Measurements from ENCODE around the gene FLT3LG. TPM values are rescaled to one million over a fixed set of nuclear protein-coding genes. Genes with fewer than 3 reads are reported as not detected.

Gene FLT3LG
- total and polyA plus RNA-seq, 9 of the 15 experiments (the other 6 are each of a cell fraction or from before 2014, with no cell fraction given), result 0.31 to 6.4 (median 1.1) TPM

DNA sequence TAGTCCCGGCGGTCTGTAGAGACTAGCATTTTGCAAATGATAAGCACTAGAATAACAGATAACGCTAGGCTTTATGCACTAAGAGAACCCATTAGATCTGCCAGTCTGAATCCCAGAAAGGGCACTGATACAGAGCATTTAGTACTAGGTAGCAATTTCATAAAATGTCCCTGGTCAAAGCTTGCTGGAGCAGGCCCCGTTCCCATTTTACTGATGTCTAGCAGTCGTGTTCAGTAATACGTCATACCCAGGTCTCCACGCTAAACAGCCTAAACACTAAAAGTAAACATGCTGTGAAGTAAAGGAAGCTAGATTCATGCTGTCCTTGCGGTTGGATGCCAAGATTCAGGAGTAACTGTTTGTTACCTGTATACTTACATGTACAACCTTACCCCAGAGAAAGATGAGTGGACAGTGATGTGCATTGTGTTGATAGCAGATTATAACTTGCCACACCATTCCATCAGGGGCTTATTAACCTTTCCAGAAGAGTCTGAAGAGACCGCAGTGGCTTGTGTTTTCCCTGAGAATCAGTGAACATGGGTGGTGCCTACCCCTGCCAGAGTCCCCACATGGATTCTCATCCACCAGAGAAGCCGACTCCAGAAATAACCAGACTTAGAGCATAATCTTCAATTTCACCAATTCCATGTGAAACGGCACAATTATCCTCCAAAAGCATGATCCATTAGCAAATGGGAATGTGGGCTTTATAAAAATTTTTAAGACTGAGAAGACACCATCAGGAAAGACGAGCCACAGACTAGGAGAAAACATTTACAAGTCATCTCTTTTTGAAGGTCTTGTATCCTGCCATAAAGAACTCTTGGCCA lies 18.8 kb downstream of the FLT3LG start (continued):
- TF ChIP-seq, protein P1, sequence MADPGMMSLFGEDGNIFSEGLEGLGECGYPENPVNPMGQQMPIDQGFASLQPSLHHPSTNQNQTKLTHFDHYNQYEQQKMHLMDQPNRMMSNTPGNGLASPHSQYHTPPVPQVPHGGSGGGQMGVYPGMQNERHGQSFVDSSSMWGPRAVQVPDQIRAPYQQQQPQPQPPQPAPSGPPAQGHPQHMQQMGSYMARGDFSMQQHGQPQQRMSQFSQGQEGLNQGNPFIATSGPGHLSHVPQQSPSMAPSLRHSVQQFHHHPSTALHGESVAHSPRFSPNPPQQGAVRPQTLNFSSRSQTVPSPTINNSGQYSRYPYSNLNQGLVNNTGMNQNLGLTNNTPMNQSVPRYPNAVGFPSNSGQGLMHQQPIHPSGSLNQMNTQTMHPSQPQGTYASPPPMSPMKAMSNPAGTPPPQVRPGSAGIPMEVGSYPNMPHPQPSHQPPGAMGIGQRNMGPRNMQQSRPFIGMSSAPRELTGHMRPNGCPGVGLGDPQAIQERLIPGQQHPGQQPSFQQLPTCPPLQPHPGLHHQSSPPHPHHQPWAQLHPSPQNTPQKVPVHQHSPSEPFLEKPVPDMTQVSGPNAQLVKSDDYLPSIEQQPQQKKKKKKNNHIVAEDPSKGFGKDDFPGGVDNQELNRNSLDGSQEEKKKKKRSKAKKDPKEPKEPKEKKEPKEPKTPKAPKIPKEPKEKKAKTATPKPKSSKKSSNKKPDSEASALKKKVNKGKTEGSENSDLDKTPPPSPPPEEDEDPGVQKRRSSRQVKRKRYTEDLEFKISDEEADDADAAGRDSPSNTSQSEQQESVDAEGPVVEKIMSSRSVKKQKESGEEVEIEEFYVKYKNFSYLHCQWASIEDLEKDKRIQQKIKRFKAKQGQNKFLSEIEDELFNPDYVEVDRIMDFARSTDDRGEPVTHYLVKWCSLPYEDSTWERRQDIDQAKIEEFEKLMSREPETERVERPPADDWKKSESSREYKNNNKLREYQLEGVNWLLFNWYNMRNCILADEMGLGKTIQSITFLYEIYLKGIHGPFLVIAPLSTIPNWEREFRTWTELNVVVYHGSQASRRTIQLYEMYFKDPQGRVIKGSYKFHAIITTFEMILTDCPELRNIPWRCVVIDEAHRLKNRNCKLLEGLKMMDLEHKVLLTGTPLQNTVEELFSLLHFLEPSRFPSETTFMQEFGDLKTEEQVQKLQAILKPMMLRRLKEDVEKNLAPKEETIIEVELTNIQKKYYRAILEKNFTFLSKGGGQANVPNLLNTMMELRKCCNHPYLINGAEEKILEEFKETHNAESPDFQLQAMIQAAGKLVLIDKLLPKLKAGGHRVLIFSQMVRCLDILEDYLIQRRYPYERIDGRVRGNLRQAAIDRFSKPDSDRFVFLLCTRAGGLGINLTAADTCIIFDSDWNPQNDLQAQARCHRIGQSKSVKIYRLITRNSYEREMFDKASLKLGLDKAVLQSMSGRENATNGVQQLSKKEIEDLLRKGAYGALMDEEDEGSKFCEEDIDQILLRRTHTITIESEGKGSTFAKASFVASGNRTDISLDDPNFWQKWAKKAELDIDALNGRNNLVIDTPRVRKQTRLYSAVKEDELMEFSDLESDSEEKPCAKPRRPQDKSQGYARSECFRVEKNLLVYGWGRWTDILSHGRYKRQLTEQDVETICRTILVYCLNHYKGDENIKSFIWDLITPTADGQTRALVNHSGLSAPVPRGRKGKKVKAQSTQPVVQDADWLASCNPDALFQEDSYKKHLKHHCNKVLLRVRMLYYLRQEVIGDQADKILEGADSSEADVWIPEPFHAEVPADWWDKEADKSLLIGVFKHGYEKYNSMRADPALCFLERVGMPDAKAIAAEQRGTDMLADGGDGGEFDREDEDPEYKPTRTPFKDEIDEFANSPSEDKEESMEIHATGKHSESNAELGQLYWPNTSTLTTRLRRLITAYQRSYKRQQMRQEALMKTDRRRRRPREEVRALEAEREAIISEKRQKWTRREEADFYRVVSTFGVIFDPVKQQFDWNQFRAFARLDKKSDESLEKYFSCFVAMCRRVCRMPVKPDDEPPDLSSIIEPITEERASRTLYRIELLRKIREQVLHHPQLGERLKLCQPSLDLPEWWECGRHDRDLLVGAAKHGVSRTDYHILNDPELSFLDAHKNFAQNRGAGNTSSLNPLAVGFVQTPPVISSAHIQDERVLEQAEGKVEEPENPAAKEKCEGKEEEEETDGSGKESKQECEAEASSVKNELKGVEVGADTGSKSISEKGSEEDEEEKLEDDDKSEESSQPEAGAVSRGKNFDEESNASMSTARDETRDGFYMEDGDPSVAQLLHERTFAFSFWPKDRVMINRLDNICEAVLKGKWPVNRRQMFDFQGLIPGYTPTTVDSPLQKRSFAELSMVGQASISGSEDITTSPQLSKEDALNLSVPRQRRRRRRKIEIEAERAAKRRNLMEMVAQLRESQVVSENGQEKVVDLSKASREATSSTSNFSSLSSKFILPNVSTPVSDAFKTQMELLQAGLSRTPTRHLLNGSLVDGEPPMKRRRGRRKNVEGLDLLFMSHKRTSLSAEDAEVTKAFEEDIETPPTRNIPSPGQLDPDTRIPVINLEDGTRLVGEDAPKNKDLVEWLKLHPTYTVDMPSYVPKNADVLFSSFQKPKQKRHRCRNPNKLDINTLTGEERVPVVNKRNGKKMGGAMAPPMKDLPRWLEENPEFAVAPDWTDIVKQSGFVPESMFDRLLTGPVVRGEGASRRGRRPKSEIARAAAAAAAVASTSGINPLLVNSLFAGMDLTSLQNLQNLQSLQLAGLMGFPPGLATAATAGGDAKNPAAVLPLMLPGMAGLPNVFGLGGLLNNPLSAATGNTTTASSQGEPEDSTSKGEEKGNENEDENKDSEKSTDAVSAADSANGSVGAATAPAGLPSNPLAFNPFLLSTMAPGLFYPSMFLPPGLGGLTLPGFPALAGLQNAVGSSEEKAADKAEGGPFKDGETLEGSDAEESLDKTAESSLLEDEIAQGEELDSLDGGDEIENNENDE (IDR thresholded peaks at IDR 0.05; ENCODE audit: low read depth, low read length), result no peak
- no peak for TF ChIP-seq THRAP3 (IDR thresholded peaks at IDR 0.05; ENCODE audit: borderline replicate concordance)
- TF ChIP-seq, protein P2, sequence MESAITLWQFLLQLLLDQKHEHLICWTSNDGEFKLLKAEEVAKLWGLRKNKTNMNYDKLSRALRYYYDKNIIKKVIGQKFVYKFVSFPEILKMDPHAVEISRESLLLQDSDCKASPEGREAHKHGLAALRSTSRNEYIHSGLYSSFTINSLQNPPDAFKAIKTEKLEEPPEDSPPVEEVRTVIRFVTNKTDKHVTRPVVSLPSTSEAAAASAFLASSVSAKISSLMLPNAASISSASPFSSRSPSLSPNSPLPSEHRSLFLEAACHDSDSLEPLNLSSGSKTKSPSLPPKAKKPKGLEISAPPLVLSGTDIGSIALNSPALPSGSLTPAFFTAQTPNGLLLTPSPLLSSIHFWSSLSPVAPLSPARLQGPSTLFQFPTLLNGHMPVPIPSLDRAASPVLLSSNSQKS (CRISPR knock-in tag; IDR thresholded peaks at IDR 0.05), result peak; percentile 11; the same call in 1 of the 2 replicates
- TF ChIP-seq ZNF507 (tag; conservative IDR thresholded peaks at IDR 0.05), result no peak
- TF ChIP-seq SAFB2 (IDR thresholded peaks at IDR 0.05; ENCODE audit: borderline replicate concordance, low read depth, low read length, severe bottlenecking), result no peak
- no peak for TF ChIP-seq TOE1 (IDR thresholded peaks at IDR 0.05; ENCODE audit: borderline replicate concordance)
- TF ChIP-seq TOE1 (CRISPR knock-in tag; IDR thresholded peaks at IDR 0.05; ENCODE audit: borderline replicate concordance, low read depth), result no peak
- TF ChIP-seq, protein P3, sequence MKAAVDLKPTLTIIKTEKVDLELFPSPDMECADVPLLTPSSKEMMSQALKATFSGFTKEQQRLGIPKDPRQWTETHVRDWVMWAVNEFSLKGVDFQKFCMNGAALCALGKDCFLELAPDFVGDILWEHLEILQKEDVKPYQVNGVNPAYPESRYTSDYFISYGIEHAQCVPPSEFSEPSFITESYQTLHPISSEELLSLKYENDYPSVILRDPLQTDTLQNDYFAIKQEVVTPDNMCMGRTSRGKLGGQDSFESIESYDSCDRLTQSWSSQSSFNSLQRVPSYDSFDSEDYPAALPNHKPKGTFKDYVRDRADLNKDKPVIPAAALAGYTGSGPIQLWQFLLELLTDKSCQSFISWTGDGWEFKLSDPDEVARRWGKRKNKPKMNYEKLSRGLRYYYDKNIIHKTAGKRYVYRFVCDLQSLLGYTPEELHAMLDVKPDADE (conservative IDR thresholded peaks at IDR 0.05; ENCODE audit: control insufficient read depth, low read depth, low read length), result no peak
- TF ChIP-seq, protein P4, sequence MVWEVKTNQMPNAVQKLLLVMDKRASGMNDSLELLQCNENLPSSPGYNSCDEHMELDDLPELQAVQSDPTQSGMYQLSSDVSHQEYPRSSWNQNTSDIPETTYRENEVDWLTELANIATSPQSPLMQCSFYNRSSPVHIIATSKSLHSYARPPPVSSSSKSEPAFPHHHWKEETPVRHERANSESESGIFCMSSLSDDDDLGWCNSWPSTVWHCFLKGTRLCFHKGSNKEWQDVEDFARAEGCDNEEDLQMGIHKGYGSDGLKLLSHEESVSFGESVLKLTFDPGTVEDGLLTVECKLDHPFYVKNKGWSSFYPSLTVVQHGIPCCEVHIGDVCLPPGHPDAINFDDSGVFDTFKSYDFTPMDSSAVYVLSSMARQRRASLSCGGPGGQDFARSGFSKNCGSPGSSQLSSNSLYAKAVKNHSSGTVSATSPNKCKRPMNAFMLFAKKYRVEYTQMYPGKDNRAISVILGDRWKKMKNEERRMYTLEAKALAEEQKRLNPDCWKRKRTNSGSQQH (CRISPR knock-in tag; IDR thresholded peaks at IDR 0.05), result peak; percentile 90
